Gastrocnemius medialis (tissue), 4 donors: ENCODE measurements around the gene XCL1.

Experiments
- CTCF ChIP-seq, 5 experiments: fragments of 450-650 bp in 3 of 5; fragments of 200-600 bp in 2 of 5; sonication (generic) in 2 of 5; IDR thresholded peaks in 4 of 5; conservative IDR thresholded peaks in 1 of 5; 1 replicate in 4 of 5; 2 replicates in 1 of 5; pipeline ENCODE4 v1.5.1; 2016 to 2019; ENCODE audit warnings: antibody characterized with exemption in 5 of 5, mild to moderate bottlenecking in 3 of 5, moderate library complexity in 3 of 5
- POLR2A ChIP-seq, 2 donors: fragments of 450-650 bp; IDR thresholded peaks; one replicate each; pipeline ENCODE4 v1.6.1; 2017; ENCODE audit warnings: antibody characterized with exemption in 2 of 2, mild to moderate bottlenecking in 2 of 2, moderate library complexity in 2 of 2

- no peak for TF ChIP-seq CTCF (IDR thresholded peaks at IDR 0.05 in 4 of 5, conservative IDR thresholded peaks at IDR 0.05 in 1 of 5)
- TF ChIP-seq POLR2A (IDR thresholded peaks at IDR 0.05) = no peak
These were observed 40.9 kb upstream of the XCL1 start for GRCh38 chr1:168535536-168535935.
